ENCODE measurements around the gene LTBP3.

GRCh38 chr11:65571420-65571819 is 13.3 kb upstream of the LTBP3 start:
- TF ChIP-seq SP1 (IDR thresholded peaks at IDR 0.05) (no peak), SUZ12 (IDR thresholded peaks at IDR 0.05) (no peak)

All from HEK293T (cell line).